Measurements from ENCODE around the gene ZRANB3.

- TF ChIP-seq POLR2AphosphoS5 (IDR thresholded peaks at IDR 0.05): no peak
- TF ChIP-seq, protein P1, sequence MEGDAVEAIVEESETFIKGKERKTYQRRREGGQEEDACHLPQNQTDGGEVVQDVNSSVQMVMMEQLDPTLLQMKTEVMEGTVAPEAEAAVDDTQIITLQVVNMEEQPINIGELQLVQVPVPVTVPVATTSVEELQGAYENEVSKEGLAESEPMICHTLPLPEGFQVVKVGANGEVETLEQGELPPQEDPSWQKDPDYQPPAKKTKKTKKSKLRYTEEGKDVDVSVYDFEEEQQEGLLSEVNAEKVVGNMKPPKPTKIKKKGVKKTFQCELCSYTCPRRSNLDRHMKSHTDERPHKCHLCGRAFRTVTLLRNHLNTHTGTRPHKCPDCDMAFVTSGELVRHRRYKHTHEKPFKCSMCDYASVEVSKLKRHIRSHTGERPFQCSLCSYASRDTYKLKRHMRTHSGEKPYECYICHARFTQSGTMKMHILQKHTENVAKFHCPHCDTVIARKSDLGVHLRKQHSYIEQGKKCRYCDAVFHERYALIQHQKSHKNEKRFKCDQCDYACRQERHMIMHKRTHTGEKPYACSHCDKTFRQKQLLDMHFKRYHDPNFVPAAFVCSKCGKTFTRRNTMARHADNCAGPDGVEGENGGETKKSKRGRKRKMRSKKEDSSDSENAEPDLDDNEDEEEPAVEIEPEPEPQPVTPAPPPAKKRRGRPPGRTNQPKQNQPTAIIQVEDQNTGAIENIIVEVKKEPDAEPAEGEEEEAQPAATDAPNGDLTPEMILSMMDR (IDR thresholded peaks at IDR 0.05): no peak
- no peak for TF ChIP-seq POLR2A (IDR thresholded peaks at IDR 0.05)
- TF ChIP-seq EP300 (IDR thresholded peaks at IDR 0.05): no peak
Measured at GRCh38 chr2:135570884-135571283, 39.9 kb upstream of the ZRANB3 start.
